Suprapubic skin (tissue), 3 donors: ENCODE results near the gene RHEX.

Experiments used
- EP300 ChIP-seq: sonication (generic); formaldehyde crosslinking; IDR thresholded peaks from one replicate; pipeline ENCODE4 v1.6.1; 2017; ENCODE audit warnings: antibody characterized with exemption
- TF ChIP-seq, protein P1 (sequence below), 2 donors: fragments of 200-600 bp in 1 of 2; fragments of 450-650 bp in 1 of 2; sonication (generic) in 1 of 2; IDR thresholded peaks; one replicate each; pipeline ENCODE4 v1.5.1; 2016 to 2019; ENCODE audit warnings: antibody characterized with exemption in 2 of 2, mild to moderate bottlenecking in 1 of 2, moderate library complexity in 1 of 2

DNA sequence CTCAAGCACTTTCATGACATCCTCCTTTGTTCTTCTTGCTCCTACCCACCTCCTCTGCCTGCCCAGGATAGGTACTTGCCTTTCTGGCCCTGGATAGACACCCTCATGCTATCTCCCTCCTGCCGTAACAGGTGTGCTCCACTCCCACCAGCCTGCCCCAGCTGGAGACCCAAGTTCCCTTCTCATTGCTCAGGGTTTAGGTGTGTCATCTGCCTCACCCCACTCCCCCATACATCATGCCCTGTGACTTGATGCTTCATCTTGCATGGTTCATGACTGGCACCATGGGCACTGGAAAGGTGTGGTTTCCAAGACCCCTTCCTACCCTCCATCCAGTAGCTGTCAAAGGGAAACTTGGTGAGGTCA lies 5.9 kb downstream of the RHEX start:
- TF ChIP-seq, protein P1, sequence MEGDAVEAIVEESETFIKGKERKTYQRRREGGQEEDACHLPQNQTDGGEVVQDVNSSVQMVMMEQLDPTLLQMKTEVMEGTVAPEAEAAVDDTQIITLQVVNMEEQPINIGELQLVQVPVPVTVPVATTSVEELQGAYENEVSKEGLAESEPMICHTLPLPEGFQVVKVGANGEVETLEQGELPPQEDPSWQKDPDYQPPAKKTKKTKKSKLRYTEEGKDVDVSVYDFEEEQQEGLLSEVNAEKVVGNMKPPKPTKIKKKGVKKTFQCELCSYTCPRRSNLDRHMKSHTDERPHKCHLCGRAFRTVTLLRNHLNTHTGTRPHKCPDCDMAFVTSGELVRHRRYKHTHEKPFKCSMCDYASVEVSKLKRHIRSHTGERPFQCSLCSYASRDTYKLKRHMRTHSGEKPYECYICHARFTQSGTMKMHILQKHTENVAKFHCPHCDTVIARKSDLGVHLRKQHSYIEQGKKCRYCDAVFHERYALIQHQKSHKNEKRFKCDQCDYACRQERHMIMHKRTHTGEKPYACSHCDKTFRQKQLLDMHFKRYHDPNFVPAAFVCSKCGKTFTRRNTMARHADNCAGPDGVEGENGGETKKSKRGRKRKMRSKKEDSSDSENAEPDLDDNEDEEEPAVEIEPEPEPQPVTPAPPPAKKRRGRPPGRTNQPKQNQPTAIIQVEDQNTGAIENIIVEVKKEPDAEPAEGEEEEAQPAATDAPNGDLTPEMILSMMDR (IDR thresholded peaks at IDR 0.05) = no peak
- no peak for TF ChIP-seq EP300
